ENCODE results near the gene JMJD1C. TPM values are rescaled to one million over a fixed set of nuclear protein-coding genes. Genes with fewer than 3 reads are reported as not detected.
"Not testable (repeated sequence)": the region's sequence is repeated elsewhere in the genome, so short reads cannot be mapped to it uniquely, and the experiment has no call there.

The JMJD1C gene
- total RNA-seq, 4 donors from 2014 or later = 41.6 to 77.8 (median 56.9) TPM

GRCh38 chr10:63304146-63304545, 161.6 kb downstream of the JMJD1C start:
- Histone ChIP-seq H3K36me3 (no peaks in the 10 kb centered on the region), H3K27me3 (no peaks in the 10 kb centered on the region), H3K9me3 (no peaks in the 10 kb centered on the region), H3K4me3 (no peak overlapping the region), H3K27ac (no peak overlapping the region), H3K4me1 (peaks cover 0 to 10% (median 0%) of the 10 kb centered on the region in 3 donors)
- 92 to 95% methylated on average over 3 of the region's 3 CpGs for WGBS, 2 donors
- DNase-seq = no peak
- no peak for TF ChIP-seq CTCF (IDR thresholded peaks at IDR 0.05)
- no peak for TF ChIP-seq POLR2A (IDR thresholded peaks at IDR 0.05)
- intact Hi-C loops (cut with DNase I) = no loop called here

GRCh38 chr10:63300801-63301200, 165.0 kb downstream of the JMJD1C start:
- no peaks in the 10 kb centered on the region for H3K36me3 ChIP-seq
- H3K4me1 ChIP-seq = peaks cover 0 to 10% (median 0%) of the 10 kb centered on the region in 3 donors
- WGBS, 2 donors = 91 to 94% methylated on average over 3 of the region's 3 CpGs
- intact Hi-C loops (cut with DNase I) = no loop called here
- H3K4me3 ChIP-seq = no peak overlapping the region
- TF ChIP-seq CTCF (IDR thresholded peaks at IDR 0.05) (no peak), POLR2A (IDR thresholded peaks at IDR 0.05) (no peak)
- no peak for DNase-seq
- H3K27me3 ChIP-seq = no peaks in the 10 kb centered on the region
- no peaks in the 10 kb centered on the region for H3K9me3 ChIP-seq
- H3K27ac ChIP-seq = no peak overlapping the region

GRCh38 chr10:63297941-63298340, 167.8 kb downstream of the JMJD1C start:
- Histone ChIP-seq H3K4me3 (no peak overlapping the region), H3K27me3 (no peaks in the 10 kb centered on the region), H3K4me1 (peaks cover 0 to 10% (median 0%) of the 10 kb centered on the region in 3 donors), H3K27ac (no peak overlapping the region), H3K9me3 (no peaks in the 10 kb centered on the region), H3K36me3 (no peaks in the 10 kb centered on the region)
- WGBS, 2 donors = 100% methylated on average over 4 of the region's 8 CpGs; no CpG with 5 or more reads in 1 of the 2 donors
- TF ChIP-seq POLR2A (IDR thresholded peaks at IDR 0.05) = no peak
- no peak for TF ChIP-seq CTCF (IDR thresholded peaks at IDR 0.05)
- intact Hi-C loops (cut with DNase I) = no loop called here
- no peak for DNase-seq

GRCh38 chr10:63294781-63295180, 171.0 kb downstream of the JMJD1C start:
- intact Hi-C loops (cut with DNase I) = no loop called here
- 85 to 88% methylated on average over 2 of the region's 2 CpGs for WGBS, 2 donors
- Histone ChIP-seq H3K9me3 (no peaks in the 10 kb centered on the region), H3K4me3 (no peak overlapping the region), H3K27me3 (no peaks in the 10 kb centered on the region), H3K4me1 (no peaks in the 10 kb centered on the region), H3K36me3 (no peaks in the 10 kb centered on the region), H3K27ac (no peak overlapping the region)
- TF ChIP-seq CTCF (IDR thresholded peaks at IDR 0.05) = no peak
- TF ChIP-seq POLR2A (IDR thresholded peaks at IDR 0.05) = no peak
- DNase-seq = no peak

GRCh38 chr10:63292847-63293246, 172.9 kb downstream of the JMJD1C start:
- H3K27ac ChIP-seq; H3K4me1 ChIP-seq; intact Hi-C loops (cut with DNase I); DNase-seq; H3K9me3 ChIP-seq; H3K36me3 ChIP-seq; H3K27me3 ChIP-seq; H3K4me3 ChIP-seq: not testable (repeated sequence)
- 81 to 85% methylated on average over 4 of the region's 4 CpGs for WGBS, 2 donors

- intact Hi-C loops (cut with DNase I) = no loop called here
- Histone ChIP-seq H3K4me1 (peaks cover 0 to 4% (median 0%) of the 10 kb centered on the region in 3 donors), H3K36me3 (no peaks in the 10 kb centered on the region), H3K27ac (no peak overlapping the region), H3K4me3 (no peak overlapping the region), H3K27me3 (no peaks in the 10 kb centered on the region), H3K9me3 (peaks cover 0 to 11% (median 7%) of the 10 kb centered on the region in 3 donors)
- TF ChIP-seq CTCF (IDR thresholded peaks at IDR 0.05) (no peak), POLR2A (IDR thresholded peaks at IDR 0.05) (no peak)
- 100% methylated on average over 1 of the region's 1 CpG for WGBS, 2 donors
- no peak for DNase-seq
Measured at GRCh38 chr10:63288170-63288569, 177.6 kb downstream of the JMJD1C start.
